OCI-M2 (cell line): ENCODE data around the gene C1GALT1.
"Not testable (repeated sequence)": the region's sequence is repeated elsewhere in the genome, so short reads cannot be mapped to it uniquely, and the experiment has no call there.

Experiments
- DNase-seq: peaks from one replicate; lab custom pipeline; 2025; ENCODE audit not compliant: unreplicated experiment; lab: John Stamatoyannopoulos, UW

Gene C1GALT1

GRCh38 chr7:7182156-7183060 is at the start of gene C1GALT1:
Gene C1GALT1 (plus strand): TSS chr7:7182544. CDS start chr7:7234320, 51,776 bp downstream.
- peak; percentile 53 for DNase-seq

- no peak for DNase-seq
Measured at GRCh38 chr7:7134046-7134445, 48.3 kb upstream of the C1GALT1 start.

- DNase-seq = no peak
Measured at GRCh38 chr7:7135074-7135473, 47.3 kb upstream of the C1GALT1 start.

GRCh38 chr7:7135924-7136323 is 46.4 kb upstream of the C1GALT1 start:
- not testable (repeated sequence) for DNase-seq

- DNase-seq = no peak
Measured at GRCh38 chr7:7136466-7137381, 45.6 kb upstream of the C1GALT1 start.

- no peak for DNase-seq
Measured at GRCh38 chr7:7138897-7139296, 43.4 kb upstream of the C1GALT1 start.

- not testable (repeated sequence) for DNase-seq
Measured at GRCh38 chr7:7143404-7143803, 38.9 kb upstream of the C1GALT1 start.

- not testable (repeated sequence) for DNase-seq
Measured at GRCh38 chr7:7145151-7145550, 37.2 kb upstream of the C1GALT1 start.

GRCh38 chr7:7146837-7147236 is 35.5 kb upstream of the C1GALT1 start:
- no peak for DNase-seq

- no peak for DNase-seq
Measured at GRCh38 chr7:7148798-7149481, 33.4 kb upstream of the C1GALT1 start.

GRCh38 chr7:7151285-7151684 is 31.1 kb upstream of the C1GALT1 start:
- no peak for DNase-seq

GRCh38 chr7:7151865-7152264 is 30.5 kb upstream of the C1GALT1 start:
- DNase-seq = no peak

GRCh38 chr7:7152315-7152714 is 30.0 kb upstream of the C1GALT1 start:
- no peak for DNase-seq

- not testable (repeated sequence) for DNase-seq
Measured at GRCh38 chr7:7154355-7154754, 28.0 kb upstream of the C1GALT1 start.

GRCh38 chr7:7156663-7157062 is 25.7 kb upstream of the C1GALT1 start:
- no peak for DNase-seq

GRCh38 chr7:7157177-7157886 is 25.0 kb upstream of the C1GALT1 start:
- peak; percentile 31 for DNase-seq

- no peak for DNase-seq
Measured at GRCh38 chr7:7157887-7158271, 24.5 kb upstream of the C1GALT1 start.

GRCh38 chr7:7159063-7159658 is 23.2 kb upstream of the C1GALT1 start:
- no peak for DNase-seq

GRCh38 chr7:7164591-7164990 is 17.8 kb upstream of the C1GALT1 start:
- no peak for DNase-seq

GRCh38 chr7:7165372-7165771 is 17.0 kb upstream of the C1GALT1 start:
- DNase-seq = no peak
